Testis (tissue), 2 donors: ENCODE measurements around the gene GRIPAP1.

Experiments
- POLR2A ChIP-seq: fragments of 450-650 bp; IDR thresholded peaks from one replicate; pipeline ENCODE4 v1.6.1; 2017; ENCODE audit warnings: antibody characterized with exemption, mild to moderate bottlenecking, moderate library complexity
- TF ChIP-seq, protein P1 (sequence below), 3 experiments: fragments of 450-650 bp in 2 of 3; fragments of 200-600 bp in 1 of 3; sonication (generic) in 1 of 3; IDR thresholded peaks; one replicate each; pipeline ENCODE4 v1.5.1; 2016 to 2019; ENCODE audit warnings: antibody characterized with exemption in 3 of 3, mild to moderate bottlenecking in 2 of 3, moderate library complexity in 1 of 3

DNA sequence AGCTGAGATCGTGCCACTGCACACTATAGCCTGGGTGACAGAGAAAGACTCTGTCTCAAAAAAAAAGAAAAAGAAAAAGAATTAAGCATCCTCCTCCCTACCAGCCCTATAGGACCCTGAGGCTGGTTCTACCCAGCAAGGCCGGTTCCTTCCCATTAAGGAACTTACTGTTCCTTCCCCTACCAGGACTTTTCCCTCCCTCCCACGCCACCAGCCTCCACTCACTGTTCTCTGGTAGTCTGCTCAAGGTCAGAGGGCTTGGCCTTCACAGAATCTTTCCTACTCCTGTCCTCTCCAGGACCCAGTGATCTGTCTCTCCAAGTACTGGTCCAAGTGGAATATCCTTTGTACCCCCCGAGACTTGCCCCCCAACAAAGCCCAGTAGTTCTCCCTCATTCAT, 1.4 kb downstream of the GRIPAP1 start:
- TF ChIP-seq, protein P1, sequence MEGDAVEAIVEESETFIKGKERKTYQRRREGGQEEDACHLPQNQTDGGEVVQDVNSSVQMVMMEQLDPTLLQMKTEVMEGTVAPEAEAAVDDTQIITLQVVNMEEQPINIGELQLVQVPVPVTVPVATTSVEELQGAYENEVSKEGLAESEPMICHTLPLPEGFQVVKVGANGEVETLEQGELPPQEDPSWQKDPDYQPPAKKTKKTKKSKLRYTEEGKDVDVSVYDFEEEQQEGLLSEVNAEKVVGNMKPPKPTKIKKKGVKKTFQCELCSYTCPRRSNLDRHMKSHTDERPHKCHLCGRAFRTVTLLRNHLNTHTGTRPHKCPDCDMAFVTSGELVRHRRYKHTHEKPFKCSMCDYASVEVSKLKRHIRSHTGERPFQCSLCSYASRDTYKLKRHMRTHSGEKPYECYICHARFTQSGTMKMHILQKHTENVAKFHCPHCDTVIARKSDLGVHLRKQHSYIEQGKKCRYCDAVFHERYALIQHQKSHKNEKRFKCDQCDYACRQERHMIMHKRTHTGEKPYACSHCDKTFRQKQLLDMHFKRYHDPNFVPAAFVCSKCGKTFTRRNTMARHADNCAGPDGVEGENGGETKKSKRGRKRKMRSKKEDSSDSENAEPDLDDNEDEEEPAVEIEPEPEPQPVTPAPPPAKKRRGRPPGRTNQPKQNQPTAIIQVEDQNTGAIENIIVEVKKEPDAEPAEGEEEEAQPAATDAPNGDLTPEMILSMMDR (IDR thresholded peaks at IDR 0.05) = no peak
- TF ChIP-seq POLR2A = no peak
